Astrocyte (in vitro differentiated cells and primary cell): Measurements from ENCODE around the gene DDX25.

Experiments used
- EZH2 ChIP-seq: IDR thresholded peaks from 2 replicates; pipeline ENCODE4 v1.6.1; 2012; ENCODE audit warnings: mild to moderate bottlenecking, low read length, inconsistent platforms; ENCODE audit not compliant: insufficient read depth
- TF ChIP-seq, protein P1 (sequence below): IDR thresholded peaks from 2 replicates; pipeline ENCODE4 v1.5.1; 2011; ENCODE audit warnings: low read depth, mild to moderate bottlenecking, inconsistent platforms, low read length, moderate library complexity; ENCODE audit not compliant: insufficient read depth

DNA sequence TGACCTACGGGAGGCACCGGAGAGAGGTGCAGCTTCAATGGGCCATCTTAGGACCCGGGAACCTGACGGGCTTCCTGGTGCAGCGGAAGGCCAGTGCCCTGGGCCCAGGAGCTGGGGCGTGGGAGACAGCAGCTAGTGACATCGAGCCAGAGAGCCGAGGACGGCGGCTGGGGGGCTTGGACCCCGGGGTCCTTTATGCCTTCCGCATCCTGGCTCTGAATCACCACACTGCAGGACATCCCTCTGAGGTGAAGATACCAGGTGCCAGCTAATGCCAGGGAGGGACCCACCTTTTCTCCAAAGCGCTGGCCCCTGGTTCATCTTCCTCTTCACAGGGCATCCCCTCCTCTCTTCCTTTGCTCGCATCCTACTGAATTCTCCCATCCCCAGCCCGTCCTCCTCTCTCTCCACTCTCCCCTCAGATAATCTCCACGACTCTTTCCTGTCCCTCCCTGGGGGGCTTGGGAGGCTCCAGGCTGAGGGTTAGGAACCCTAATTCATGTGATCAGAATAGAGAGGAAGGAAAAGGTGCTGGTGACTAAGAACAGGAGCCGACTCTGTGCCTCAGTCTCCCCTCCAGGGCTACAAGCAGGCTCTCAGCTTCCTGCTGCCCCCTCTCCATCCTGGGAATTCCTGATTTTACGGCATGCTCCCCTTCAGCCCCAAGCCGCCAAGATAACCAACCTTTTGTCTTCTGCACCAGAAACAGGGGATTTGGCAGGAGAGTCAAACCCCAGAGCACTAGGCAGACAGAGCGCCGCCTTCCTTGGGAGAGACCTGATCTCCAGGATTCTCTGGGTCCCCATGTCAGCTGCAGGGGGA lies 50.0 kb downstream of the DDX25 start:
- TF ChIP-seq, protein P1, sequence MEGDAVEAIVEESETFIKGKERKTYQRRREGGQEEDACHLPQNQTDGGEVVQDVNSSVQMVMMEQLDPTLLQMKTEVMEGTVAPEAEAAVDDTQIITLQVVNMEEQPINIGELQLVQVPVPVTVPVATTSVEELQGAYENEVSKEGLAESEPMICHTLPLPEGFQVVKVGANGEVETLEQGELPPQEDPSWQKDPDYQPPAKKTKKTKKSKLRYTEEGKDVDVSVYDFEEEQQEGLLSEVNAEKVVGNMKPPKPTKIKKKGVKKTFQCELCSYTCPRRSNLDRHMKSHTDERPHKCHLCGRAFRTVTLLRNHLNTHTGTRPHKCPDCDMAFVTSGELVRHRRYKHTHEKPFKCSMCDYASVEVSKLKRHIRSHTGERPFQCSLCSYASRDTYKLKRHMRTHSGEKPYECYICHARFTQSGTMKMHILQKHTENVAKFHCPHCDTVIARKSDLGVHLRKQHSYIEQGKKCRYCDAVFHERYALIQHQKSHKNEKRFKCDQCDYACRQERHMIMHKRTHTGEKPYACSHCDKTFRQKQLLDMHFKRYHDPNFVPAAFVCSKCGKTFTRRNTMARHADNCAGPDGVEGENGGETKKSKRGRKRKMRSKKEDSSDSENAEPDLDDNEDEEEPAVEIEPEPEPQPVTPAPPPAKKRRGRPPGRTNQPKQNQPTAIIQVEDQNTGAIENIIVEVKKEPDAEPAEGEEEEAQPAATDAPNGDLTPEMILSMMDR, result no peak
- TF ChIP-seq EZH2, result no peak
